ENCODE results near the gene RIT1.

The RIT1 gene

GRCh38 chr1:155951753-155952504 is 40.8 kb upstream of the RIT1 start:
- H3K4me3 ChIP-seq (ENCODE audit: low read length) = no peak overlapping the region
- H3K18ac ChIP-seq (ENCODE audit: low read length) = no peak overlapping the region
- H3K79me1 ChIP-seq (ENCODE audit: low read length) = no peaks in the 10 kb centered on the region
- no peak overlapping the region for H3K27ac ChIP-seq (ENCODE audit: low read depth, low read length)
- H3K79me2 ChIP-seq (ENCODE audit: control insufficient read depth, insufficient read depth, low read length) = no peaks in the 10 kb centered on the region
- H3K56ac ChIP-seq (ENCODE audit: low read length) = no peak overlapping the region
- H3K9ac ChIP-seq (ENCODE audit: low read length) = no peak overlapping the region
- DNase-seq = no peak
- no peak overlapping the region for H2BK120ac ChIP-seq (ENCODE audit: low read depth, low read length)
- H4K8ac ChIP-seq (ENCODE audit: low read depth, low read length) = no peak overlapping the region
- peaks cover 25% of the 10 kb centered on the region for H3K36me3 ChIP-seq (ENCODE audit: control insufficient read depth, insufficient read depth, low read length)
- H3K23ac ChIP-seq (ENCODE audit: low read length) = no peak overlapping the region
- H2AK5ac ChIP-seq (ENCODE audit: low read length) = no peak overlapping the region
- no peaks in the 10 kb centered on the region for H3K4me1 ChIP-seq (ENCODE audit: control insufficient read depth, low read depth, low read length)
- no peaks in the 10 kb centered on the region for H3K27me3 ChIP-seq (ENCODE audit: insufficient read depth, low read length, poor library complexity)
- no peak overlapping the region for H2BK5ac ChIP-seq (ENCODE audit: low read length)
- WGBS (ENCODE audit: extremely low coverage, insufficient coverage, low lambda C conversion rate) = no CpG with 5 or more reads among the region's 6 CpGs
- H2BK15ac ChIP-seq (replicated peaks; ENCODE audit: low read depth) = no peak overlapping the region
- no peak overlapping the region for H4K5ac ChIP-seq (ENCODE audit: low read length)
- H3K4me2 ChIP-seq (ENCODE audit: low read length) = no peak overlapping the region
- H3K4ac ChIP-seq (ENCODE audit: low read depth, low read length) = no peak overlapping the region

GRCh38 chr1:155950829-155951228 is 39.7 kb upstream of the RIT1 start:
- Histone ChIP-seq H2AK5ac (ENCODE audit: low read length) (no peak overlapping the region), H3K36me3 (ENCODE audit: control insufficient read depth, insufficient read depth, low read length) (peaks cover 27% of the 10 kb centered on the region)
- no CpG with 5 or more reads among the region's 27 CpGs for WGBS (ENCODE audit: extremely low coverage, insufficient coverage, low lambda C conversion rate)

GRCh38 chr1:155947741-155948140 is 36.6 kb upstream of the RIT1 start:
- Histone ChIP-seq H3K23ac (ENCODE audit: low read length) (no peak overlapping the region), H3K79me1 (ENCODE audit: low read length) (no peaks in the 10 kb centered on the region), H3K27ac (ENCODE audit: low read depth, low read length) (no peak overlapping the region), H4K5ac (ENCODE audit: low read length) (no peak overlapping the region), H3K56ac (ENCODE audit: low read length) (no peak overlapping the region), H2BK15ac (replicated peaks; ENCODE audit: low read depth) (no peak overlapping the region), H2BK120ac (ENCODE audit: low read depth, low read length) (no peak overlapping the region), H3K9ac (ENCODE audit: low read length) (no peak overlapping the region), H3K4me1 (ENCODE audit: control insufficient read depth, low read depth, low read length) (peaks cover 5% of the 10 kb centered on the region), H3K4ac (ENCODE audit: low read depth, low read length) (no peak overlapping the region), H3K4me3 (ENCODE audit: low read length) (no peak overlapping the region), H3K79me2 (ENCODE audit: control insufficient read depth, insufficient read depth, low read length) (no peaks in the 10 kb centered on the region), H4K8ac (ENCODE audit: low read depth, low read length) (no peak overlapping the region), H3K4me2 (ENCODE audit: low read length) (no peak overlapping the region), H2BK5ac (ENCODE audit: low read length) (no peak overlapping the region), H3K27me3 (ENCODE audit: insufficient read depth, low read length, poor library complexity) (no peaks in the 10 kb centered on the region), H3K18ac (ENCODE audit: low read length) (no peak overlapping the region), H2AK5ac (ENCODE audit: low read length) (no peak overlapping the region), H3K36me3 (ENCODE audit: control insufficient read depth, insufficient read depth, low read length) (peaks cover 24% of the 10 kb centered on the region)
- WGBS (ENCODE audit: extremely low coverage, insufficient coverage, low lambda C conversion rate) = no CpG with 5 or more reads among the region's 8 CpGs
- DNase-seq = no peak

More at GRCh38 chr1:155950829-155951228, 39.7 kb upstream of the RIT1 start:
- Histone ChIP-seq H3K4me2 (ENCODE audit: low read length) (no peak overlapping the region), H2BK15ac (replicated peaks; ENCODE audit: low read depth) (no peak overlapping the region), H3K79me2 (ENCODE audit: control insufficient read depth, insufficient read depth, low read length) (no peaks in the 10 kb centered on the region), H3K23ac (ENCODE audit: low read length) (no peak overlapping the region), H2BK5ac (ENCODE audit: low read length) (no peak overlapping the region), H4K5ac (ENCODE audit: low read length) (no peak overlapping the region), H3K79me1 (ENCODE audit: low read length) (no peaks in the 10 kb centered on the region), H3K56ac (ENCODE audit: low read length) (no peak overlapping the region), H3K18ac (ENCODE audit: low read length) (no peak overlapping the region), H3K27me3 (ENCODE audit: insufficient read depth, low read length, poor library complexity) (no peaks in the 10 kb centered on the region), H3K4ac (ENCODE audit: low read depth, low read length) (no peak overlapping the region), H3K27ac (ENCODE audit: low read depth, low read length) (no peak overlapping the region), H3K4me3 (ENCODE audit: low read length) (no peak overlapping the region), H2BK120ac (ENCODE audit: low read depth, low read length) (no peak overlapping the region), H4K8ac (ENCODE audit: low read depth, low read length) (no peak overlapping the region), H3K9ac (ENCODE audit: low read length) (no peak overlapping the region), H3K4me1 (ENCODE audit: control insufficient read depth, low read depth, low read length) (peaks cover 5% of the 10 kb centered on the region)
- DNase-seq = no peak

- H4K5ac ChIP-seq (ENCODE audit: low read length) = no peak overlapping the region
- H3K36me3 ChIP-seq (ENCODE audit: control insufficient read depth, insufficient read depth, low read length) = peaks cover 22% of the 10 kb centered on the region
- H2BK120ac ChIP-seq (ENCODE audit: low read depth, low read length) = no peak overlapping the region
- H3K4ac ChIP-seq (ENCODE audit: low read depth, low read length) = no peak overlapping the region
- no peak overlapping the region for H3K18ac ChIP-seq (ENCODE audit: low read length)
- no peak overlapping the region for H3K4me3 ChIP-seq (ENCODE audit: low read length)
- no peaks in the 10 kb centered on the region for H3K27me3 ChIP-seq (ENCODE audit: insufficient read depth, low read length, poor library complexity)
- H3K79me1 ChIP-seq (ENCODE audit: low read length) = no peaks in the 10 kb centered on the region
- H2AK5ac ChIP-seq (ENCODE audit: low read length) = no peak overlapping the region
- H2BK5ac ChIP-seq (ENCODE audit: low read length) = no peak overlapping the region
- H3K4me1 ChIP-seq (ENCODE audit: control insufficient read depth, low read depth, low read length) = peaks cover 5% of the 10 kb centered on the region
- no CpG with 5 or more reads among the region's 4 CpGs for WGBS (ENCODE audit: extremely low coverage, insufficient coverage, low lambda C conversion rate)
- H3K4me2 ChIP-seq (ENCODE audit: low read length) = no peak overlapping the region
- no peak overlapping the region for H4K8ac ChIP-seq (ENCODE audit: low read depth, low read length)
- H3K9ac ChIP-seq (ENCODE audit: low read length) = no peak overlapping the region
- H3K27ac ChIP-seq (ENCODE audit: low read depth, low read length) = no peak overlapping the region
- H2BK15ac ChIP-seq (replicated peaks; ENCODE audit: low read depth) = no peak overlapping the region
- DNase-seq = no peak
- no peak overlapping the region for H3K23ac ChIP-seq (ENCODE audit: low read length)
- no peak overlapping the region for H3K56ac ChIP-seq (ENCODE audit: low read length)
- H3K79me2 ChIP-seq (ENCODE audit: control insufficient read depth, insufficient read depth, low read length) = no peaks in the 10 kb centered on the region
Measured at GRCh38 chr1:155947292-155947691, 36.1 kb upstream of the RIT1 start.

GRCh38 chr1:155946633-155947219 is 35.6 kb upstream of the RIT1 start:
- H3K23ac ChIP-seq (ENCODE audit: low read length) = no peak overlapping the region
- H3K79me1 ChIP-seq (ENCODE audit: low read length) = no peaks in the 10 kb centered on the region
- no peak overlapping the region for H2AK5ac ChIP-seq (ENCODE audit: low read length)
- H4K8ac ChIP-seq (ENCODE audit: low read depth, low read length) = no peak overlapping the region
- H3K9ac ChIP-seq (ENCODE audit: low read length) = no peak overlapping the region
- H3K4ac ChIP-seq (ENCODE audit: low read depth, low read length) = no peak overlapping the region
- DNase-seq = no peak
- H3K18ac ChIP-seq (ENCODE audit: low read length) = no peak overlapping the region
- no peaks in the 10 kb centered on the region for H3K79me2 ChIP-seq (ENCODE audit: control insufficient read depth, insufficient read depth, low read length)
- H3K36me3 ChIP-seq (ENCODE audit: control insufficient read depth, insufficient read depth, low read length) = peaks cover 18% of the 10 kb centered on the region
- H4K5ac ChIP-seq (ENCODE audit: low read length) = no peak overlapping the region
- H3K4me2 ChIP-seq (ENCODE audit: low read length) = no peak overlapping the region
- no peak overlapping the region for H3K4me3 ChIP-seq (ENCODE audit: low read length)
- no peaks in the 10 kb centered on the region for H3K27me3 ChIP-seq (ENCODE audit: insufficient read depth, low read length, poor library complexity)
- no peak overlapping the region for H2BK15ac ChIP-seq (replicated peaks; ENCODE audit: low read depth)
- peaks cover 5% of the 10 kb centered on the region for H3K4me1 ChIP-seq (ENCODE audit: control insufficient read depth, low read depth, low read length)
- H2BK120ac ChIP-seq (ENCODE audit: low read depth, low read length) = no peak overlapping the region
- WGBS (ENCODE audit: extremely low coverage, insufficient coverage, low lambda C conversion rate) = no CpG with 5 or more reads among the region's 8 CpGs
- H3K27ac ChIP-seq (ENCODE audit: low read depth, low read length) = no peak overlapping the region
- no peak overlapping the region for H3K56ac ChIP-seq (ENCODE audit: low read length)
- H2BK5ac ChIP-seq (ENCODE audit: low read length) = no peak overlapping the region

All from mesendoderm (in vitro differentiated cells).